Panc1 (cell line): ENCODE measurements around the gene SLC6A1. TPM values are rescaled to one million over a fixed set of nuclear protein-coding genes. Genes with fewer than 3 reads are reported as not detected.
"Not testable (repeated sequence)": the region's sequence is repeated elsewhere in the genome, so short reads cannot be mapped to it uniquely, and the experiment has no call there.

Experiments used
- ATAC-seq: fragments of 200-7000 bp; cut with Tn5 transposase; 2 replicates; pipeline ENCODE4 v1.9.1; 2020; ENCODE audit warnings: mild to moderate bottlenecking, moderate library complexity
- BruUV-seq: library from RNA; stranded (reverse); fragments of 400-500 nt; replicated peaks from 2 replicates; lab custom pipeline; 2021; lab: Mats Ljungman, UMichigan
- CTCF ChIA-PET: fragments of 300-600 bp; sonication (Branson Sonifier 250); formaldehyde crosslinking; loops from one replicate; lab custom pipeline; 2022; ENCODE audit warnings: antibody characterized with exemption; lab: Charles Lee
- POLR2A ChIA-PET: fragments of 300-600 bp; sonication (Branson Sonifier 250); formaldehyde crosslinking; loops from one replicate; lab custom pipeline; 2022; ENCODE audit warnings: antibody characterized with exemption; lab: Charles Lee
- DNase-seq: peaks from one replicate; pipeline ENCODE4 v3.0.0-alpha.2; 2010; ENCODE audit warnings: low read depth, low spot score
- H3K27ac ChIP-seq: 2 replicates; pipeline ENCODE4 v1.5.1; 2011; ENCODE audit warnings: mild to moderate bottlenecking, low read length, inconsistent platforms
- H3K27me3 ChIP-seq: fragments of 200-500 bp; sonication (Bioruptor generic); 2 replicates; pipeline ENCODE4 v1.6.0; 2014; ENCODE audit warnings: low read length, inconsistent platforms; ENCODE audit not compliant: control insufficient read depth, insufficient read depth
- H3K36me3 ChIP-seq: fragments of 200-500 bp; sonication (Bioruptor generic); 2 replicates; pipeline ENCODE4 v1.5.1; 2014; ENCODE audit warnings: inconsistent platforms, mild to moderate bottlenecking, low read length, moderate library complexity; ENCODE audit not compliant: control insufficient read depth, insufficient read depth
- H3K4me1 ChIP-seq: 2 replicates; pipeline ENCODE4 v1.5.1; 2011; ENCODE audit warnings: inconsistent platforms, mild to moderate bottlenecking, low read length, moderate library complexity; ENCODE audit not compliant: control insufficient read depth, insufficient read depth
- H3K4me3 ChIP-seq, 2 experiments: 2 replicates each; pipeline ENCODE4 v1.5.1; 2011 to 2012; ENCODE audit warnings: low read depth in 2 of 2, low read length in 2 of 2, mild to moderate bottlenecking in 2 of 2, inconsistent platforms in 1 of 2, moderate library complexity in 1 of 2
- H3K9me3 ChIP-seq: fragments of 200-500 bp; sonication (Bioruptor generic); 2 replicates; pipeline ENCODE4 v1.5.1; 2014; ENCODE audit warnings: low read depth, mild to moderate bottlenecking, inconsistent platforms, low read length, moderate library complexity; ENCODE audit not compliant: control insufficient read depth, insufficient read depth
- POLR2AphosphoS5 ChIP-seq: IDR thresholded peaks from 2 replicates; pipeline ENCODE4 v1.6.1; 2012; ENCODE audit warnings: mild to moderate bottlenecking, low read depth, low read length, moderate library complexity
- in situ Hi-C: cut with HindIII; loops from 2 replicates; pipeline ENCODE4 v1.10.0; 2016; ENCODE audit warnings: low sequenced_read_pairs, low pct_unique_long_range_greater_than_20kb
- intact Hi-C: fragments of 100-400 bp; cut with micrococcal nuclease; formaldehyde crosslinking; loops from one replicate; pipeline ENCODE4 v1.10.0; 2022; ENCODE audit not compliant: unreplicated experiment
- total RNA-seq: library from RNA; stranded (reverse); gene quantifications from one replicate; pipeline ENCODE4 v1.2.1, GENCODE V29; 2021; ENCODE audit not compliant: unreplicated experiment
- TF ChIP-seq, protein P1 (sequence below): fragments of 450-650 bp; IDR thresholded peaks from 2 replicates; pipeline ENCODE4 v1.5.1; 2017; ENCODE audit warnings: mild to moderate bottlenecking

The SLC6A1 gene
- total RNA-seq, 1 experiment from 2014 or later, result not detected

DNA sequence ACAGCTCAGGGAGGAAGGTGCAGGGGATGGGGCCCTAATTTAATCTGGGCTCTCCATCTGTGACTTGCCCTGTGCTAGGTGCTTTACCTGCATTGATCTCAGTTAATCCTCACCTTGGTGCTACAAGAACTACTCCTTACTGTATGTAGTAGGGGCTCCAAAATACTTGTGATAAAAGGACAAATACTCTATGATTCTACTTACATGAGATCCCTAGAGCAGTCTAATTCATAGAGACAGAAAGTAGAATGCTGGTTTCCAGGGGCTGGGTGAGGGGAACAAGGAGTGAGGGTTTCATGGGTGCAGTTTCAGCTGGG is 67.2 kb downstream of the SLC6A1 start:
- POLR2A ChIA-PET, result no interaction called here
- intact Hi-C loops (loop anchor here (1.0 to 10.0 kb wide), 4 partner anchors 112 to 301 kb away; no protein-coding TSS in a partner anchor), in situ Hi-C loops (no loop called here)
- no peak for ATAC-seq
- Histone ChIP-seq H3K36me3 (no peaks in the 10 kb centered on the region), H3K4me3 (no peak overlapping the region), H3K9me3 (no peaks in the 10 kb centered on the region), H3K27me3 (no peaks in the 10 kb centered on the region; the same call in 1 of the 2 replicates), H3K4me1 (no peaks in the 10 kb centered on the region), H3K27ac (no peak overlapping the region)
- TF ChIP-seq, protein P1, sequence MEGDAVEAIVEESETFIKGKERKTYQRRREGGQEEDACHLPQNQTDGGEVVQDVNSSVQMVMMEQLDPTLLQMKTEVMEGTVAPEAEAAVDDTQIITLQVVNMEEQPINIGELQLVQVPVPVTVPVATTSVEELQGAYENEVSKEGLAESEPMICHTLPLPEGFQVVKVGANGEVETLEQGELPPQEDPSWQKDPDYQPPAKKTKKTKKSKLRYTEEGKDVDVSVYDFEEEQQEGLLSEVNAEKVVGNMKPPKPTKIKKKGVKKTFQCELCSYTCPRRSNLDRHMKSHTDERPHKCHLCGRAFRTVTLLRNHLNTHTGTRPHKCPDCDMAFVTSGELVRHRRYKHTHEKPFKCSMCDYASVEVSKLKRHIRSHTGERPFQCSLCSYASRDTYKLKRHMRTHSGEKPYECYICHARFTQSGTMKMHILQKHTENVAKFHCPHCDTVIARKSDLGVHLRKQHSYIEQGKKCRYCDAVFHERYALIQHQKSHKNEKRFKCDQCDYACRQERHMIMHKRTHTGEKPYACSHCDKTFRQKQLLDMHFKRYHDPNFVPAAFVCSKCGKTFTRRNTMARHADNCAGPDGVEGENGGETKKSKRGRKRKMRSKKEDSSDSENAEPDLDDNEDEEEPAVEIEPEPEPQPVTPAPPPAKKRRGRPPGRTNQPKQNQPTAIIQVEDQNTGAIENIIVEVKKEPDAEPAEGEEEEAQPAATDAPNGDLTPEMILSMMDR, result peak; percentile 40
- TF ChIP-seq POLR2AphosphoS5, result no peak
- no peak for DNase-seq
- CTCF ChIA-PET, result interaction anchor here (0.6 to 2.0 kb wide), 8 partner anchors 18 to 681 kb away, joined by 3 to 10 read pairs (median 4); no protein-coding TSS in a partner anchor
- no TSS peak for BruUV-seq

DNA sequence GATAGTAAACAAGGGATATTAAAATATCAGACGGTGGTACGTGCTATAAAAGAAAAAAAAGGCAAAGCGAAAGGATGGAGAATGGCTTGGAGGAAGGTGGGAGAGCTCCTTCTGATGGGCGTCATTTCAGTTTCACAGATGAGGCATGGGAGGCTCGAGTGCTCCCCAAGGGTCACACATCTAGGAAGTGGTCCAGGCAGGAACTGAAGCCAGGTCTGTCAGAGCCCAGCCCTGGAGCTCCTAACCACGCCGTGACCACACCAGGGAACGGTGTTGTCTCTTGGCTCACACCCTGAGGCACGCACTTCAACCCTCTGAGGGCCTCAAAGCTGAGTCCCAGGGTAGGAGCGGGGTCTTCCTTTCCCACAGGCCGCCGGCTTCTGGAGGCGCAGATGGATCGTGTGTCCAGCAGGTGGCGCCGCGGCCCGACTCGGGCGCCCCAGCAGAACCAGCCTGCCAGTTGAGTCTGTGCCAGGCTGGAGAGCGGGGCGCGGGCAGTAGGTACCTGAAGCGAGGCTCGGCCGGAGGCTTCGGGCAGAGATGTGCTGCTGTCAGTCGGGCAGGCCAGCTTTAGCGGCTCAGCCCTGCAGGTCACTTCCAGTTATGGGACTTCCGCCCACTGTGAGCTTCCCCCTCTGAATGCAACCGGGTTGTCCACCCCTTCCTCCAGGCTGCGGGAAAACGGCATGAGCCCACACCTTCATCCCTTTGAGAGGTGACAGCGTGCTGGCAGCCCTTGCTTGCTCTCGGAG is 68.1 kb downstream of the SLC6A1 start:
- ATAC-seq, result peak; percentile 93
- DNase-seq, result no peak
- BruUV-seq, result no TSS peak
- Histone ChIP-seq H3K27me3 (no peaks in the 10 kb centered on the region; the same call in 1 of the 2 replicates), H3K36me3 (no peaks in the 10 kb centered on the region), H3K4me3 (peak overlapping the region; percentile 43 to 65), H3K27ac (no peak overlapping the region), H3K9me3 (no peaks in the 10 kb centered on the region), H3K4me1 (no peaks in the 10 kb centered on the region)
- CTCF ChIA-PET, result interaction anchor here (0.6 to 2.0 kb wide), 9 partner anchors 17 to 680 kb away, joined by 3 to 10 read pairs (median 4); no protein-coding TSS in a partner anchor
- TF ChIP-seq, protein P1, result peak; percentile 89
- no peak for TF ChIP-seq POLR2AphosphoS5
- in situ Hi-C loops, result no loop called here
- POLR2A ChIA-PET, result no interaction called here
- intact Hi-C loops, result loop anchor here (10.0 kb wide), 2 partner anchors 134 to 274 kb away; no protein-coding TSS in a partner anchor

DNA sequence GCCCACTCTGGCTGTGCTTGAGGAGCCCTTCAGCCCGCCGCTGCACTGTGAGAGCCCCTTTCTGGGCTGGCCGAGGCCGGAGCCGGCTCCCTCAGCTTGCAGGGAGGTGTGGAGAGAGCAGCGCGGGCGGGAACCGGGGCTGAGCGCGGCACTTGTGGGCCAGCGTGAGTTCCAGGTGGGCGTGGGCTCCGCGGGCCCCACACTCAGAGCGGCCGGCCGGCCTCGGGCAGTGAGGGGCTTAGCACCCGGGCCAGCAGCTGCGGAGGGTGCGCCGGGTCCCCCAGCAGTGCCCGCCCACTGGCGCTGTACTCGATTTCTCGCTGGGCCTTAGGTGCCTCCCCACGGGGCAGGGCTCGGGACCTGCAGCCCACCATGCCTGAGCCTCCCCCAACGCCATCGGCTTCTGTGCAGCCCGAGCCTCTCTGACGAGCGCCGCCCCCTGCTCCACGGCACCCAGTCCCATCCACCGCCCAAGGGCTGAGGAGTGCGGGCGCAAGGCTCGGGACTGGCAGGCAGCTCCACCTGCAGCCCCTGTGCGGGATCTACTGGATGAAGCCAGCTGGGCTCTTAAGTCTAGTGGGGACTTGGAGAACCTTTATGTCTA is 68.8 kb downstream of the SLC6A1 start:
- ATAC-seq, result peak; percentile 67
- H3K36me3 ChIP-seq, DNase-seq, H3K27me3 ChIP-seq, H3K9me3 ChIP-seq, H3K4me1 ChIP-seq, in situ Hi-C loops, H3K27ac ChIP-seq, POLR2A ChIA-PET, BruUV-seq: not testable (repeated sequence)
- peak overlapping the region; percentile 43 to 65 for H3K4me3 ChIP-seq
- CTCF ChIA-PET, result interaction anchor here (0.7 to 2.0 kb wide), 5 partner anchors 75 to 274 kb away, joined by 3 to 5 read pairs (median 3); no protein-coding TSS in a partner anchor
- intact Hi-C loops, result loop anchor here (10.0 kb wide), 2 partner anchors 133 to 273 kb away; no protein-coding TSS in a partner anchor
